GM19193 (cell line): ENCODE data around the gene COL19A1.

Experiments used
- POLR2A ChIP-seq: IDR thresholded peaks from 4 replicates; pipeline ENCODE4 v1.6.1; 2011; ENCODE audit not compliant: insufficient read depth, insufficient read length; ENCODE audit errors: extremely low read depth

Gene COL19A1

DNA sequence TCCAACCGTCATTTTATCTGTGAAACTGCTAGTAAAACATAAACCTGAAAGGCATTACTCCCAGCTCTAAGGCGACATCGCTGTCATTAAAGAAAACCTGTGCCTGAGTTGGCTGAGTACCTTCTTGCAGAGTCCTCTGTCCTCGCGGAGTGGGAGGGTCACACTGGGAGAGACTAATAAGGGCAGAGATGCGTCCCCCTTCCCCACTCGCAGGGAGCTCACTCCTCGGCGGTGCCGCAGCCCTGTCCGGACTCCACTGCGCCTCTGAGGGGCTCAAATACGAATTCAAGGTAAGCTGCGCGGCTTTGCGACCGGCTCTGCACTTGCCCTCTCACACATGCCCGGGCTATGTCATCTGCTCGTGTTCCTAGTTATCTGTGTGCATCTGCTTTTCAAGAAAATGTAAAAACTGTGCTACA is at the start of gene COL19A1:
Gene COL19A1, plus strand, starts transcription at position 206 of the 419 bp plus-strand sequence. CDS start 13,012 bp downstream, outside the sequence.
- peak; percentile 91 for TF ChIP-seq POLR2A

- no peak for TF ChIP-seq POLR2A
Measured at GRCh38 chr6:69816569-69816968, 49.8 kb upstream of the COL19A1 start.

GRCh38 chr6:69817358-69817757 is 49.0 kb upstream of the COL19A1 start:
- no peak for TF ChIP-seq POLR2A

DNA sequence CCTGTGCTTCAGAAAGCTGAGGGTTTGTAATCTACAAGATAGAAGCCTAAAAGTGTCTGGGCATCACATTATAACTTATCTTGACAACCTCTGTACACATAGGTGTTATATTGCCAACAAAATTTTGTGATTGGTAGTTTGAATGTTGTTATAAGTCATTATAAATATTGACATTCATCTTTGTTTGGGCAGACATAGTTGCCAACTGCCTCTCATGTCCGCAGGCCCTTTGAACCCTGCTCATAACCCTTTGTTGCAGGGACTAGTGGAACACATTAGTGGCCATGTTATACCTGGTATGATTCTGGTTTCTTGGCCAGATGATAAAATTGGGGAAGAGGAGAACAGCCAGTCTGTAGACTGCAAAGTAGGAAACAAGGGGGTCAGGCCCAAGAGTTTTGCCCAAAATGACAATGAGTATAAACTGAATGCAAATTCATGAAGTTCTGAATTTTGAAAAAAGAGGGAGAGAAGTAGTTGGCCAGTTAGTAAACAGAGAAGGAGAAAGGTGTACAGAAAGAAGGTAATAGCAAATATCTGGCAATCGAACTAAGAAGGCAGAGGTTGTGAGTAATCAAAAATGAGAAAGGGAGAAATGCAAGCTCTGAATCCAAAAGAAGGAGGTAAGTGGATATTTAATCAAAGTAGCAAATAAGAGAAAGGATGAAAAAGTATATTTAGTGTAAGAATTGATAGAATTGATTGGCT is 48.0 kb upstream of the COL19A1 start:
- TF ChIP-seq POLR2A = no peak

DNA sequence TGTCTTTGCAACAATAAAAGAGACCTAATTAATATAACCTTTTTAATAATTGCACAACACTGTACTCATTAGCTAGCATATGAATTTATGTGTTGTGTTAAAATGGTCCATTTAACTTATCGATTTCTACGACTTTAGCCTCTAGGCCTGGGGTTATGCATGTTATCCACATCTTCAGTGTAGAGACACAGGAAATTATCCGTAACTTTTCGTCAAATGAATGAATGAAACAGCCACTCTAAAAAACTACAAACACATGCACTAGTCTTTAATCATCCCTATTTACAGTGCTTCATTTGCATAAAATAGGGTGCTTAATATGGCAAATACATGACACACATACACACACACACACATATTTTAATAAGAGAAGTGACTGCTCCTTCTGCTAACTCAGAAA is 47.2 kb upstream of the COL19A1 start:
- TF ChIP-seq POLR2A = no peak

GRCh38 chr6:69820018-69820417 is 46.3 kb upstream of the COL19A1 start:
- no peak for TF ChIP-seq POLR2A

DNA sequence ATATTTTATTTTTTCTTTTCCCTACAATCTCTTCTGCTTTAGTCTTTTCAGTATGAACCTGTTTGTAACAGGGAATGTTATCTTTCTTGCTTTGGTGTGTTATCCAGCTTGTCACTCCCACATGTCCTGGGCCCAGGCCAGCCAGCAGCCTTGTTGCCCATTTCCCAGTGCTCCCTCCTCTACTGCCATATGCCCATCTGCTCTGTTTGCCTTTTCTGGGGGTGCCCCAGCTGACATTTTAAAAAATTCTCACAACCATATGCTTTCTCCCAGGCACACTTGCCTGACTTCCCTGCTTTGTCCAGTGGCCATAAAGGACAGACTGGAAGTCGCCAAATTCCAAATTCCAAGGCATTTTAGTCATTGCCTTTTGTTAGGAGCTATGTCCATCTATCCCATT is 45.9 kb upstream of the COL19A1 start:
- no peak for TF ChIP-seq POLR2A

DNA sequence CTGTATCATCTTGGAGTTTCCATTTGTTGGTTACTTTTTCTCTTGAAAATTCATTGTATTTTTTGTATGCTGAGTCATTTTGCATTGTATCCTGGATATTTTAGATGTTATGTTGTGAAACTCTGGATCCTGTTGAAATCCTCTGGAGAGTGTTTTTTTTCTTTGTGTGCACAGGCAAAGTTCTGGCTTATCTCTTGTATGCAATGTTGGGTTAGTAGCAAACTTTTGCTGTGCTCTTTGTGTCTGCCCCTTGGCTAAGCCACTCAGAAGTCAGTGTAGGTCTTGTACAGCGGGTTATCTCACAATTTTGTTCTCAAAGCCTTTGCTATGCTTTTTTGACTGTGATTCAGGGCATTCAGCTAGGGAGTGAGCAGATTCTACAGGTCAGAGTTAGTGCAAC is 40.5 kb upstream of the COL19A1 start:
- TF ChIP-seq POLR2A = no peak

DNA sequence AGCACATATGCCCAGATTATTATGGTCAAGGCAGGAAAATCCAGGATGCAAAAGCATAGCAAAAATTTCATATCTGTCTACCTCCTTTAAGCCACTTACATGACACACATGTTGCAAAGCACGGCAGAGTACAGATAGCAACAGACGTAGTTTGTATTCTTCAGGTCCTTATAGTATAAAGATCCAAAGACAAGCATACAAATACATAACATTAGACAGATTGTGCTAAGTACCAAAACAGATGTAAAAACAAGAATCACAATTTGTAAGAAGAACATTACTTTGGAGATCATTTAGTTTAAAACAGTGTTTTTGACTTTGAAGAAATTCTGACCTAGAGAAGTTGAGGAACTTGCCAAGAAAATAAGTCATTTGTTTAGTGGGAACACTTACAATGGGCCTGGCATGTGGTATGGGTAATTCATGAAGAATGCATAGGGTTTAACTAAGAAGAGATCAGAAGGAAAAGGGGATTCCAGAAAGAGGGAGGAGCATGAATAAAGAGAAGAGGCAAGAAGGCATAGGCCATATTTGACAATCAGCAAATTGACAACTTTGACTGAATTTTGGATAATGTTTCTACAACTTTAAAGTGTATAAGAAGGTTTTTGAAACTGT is 39.0 kb upstream of the COL19A1 start:
- TF ChIP-seq POLR2A = no peak

DNA sequence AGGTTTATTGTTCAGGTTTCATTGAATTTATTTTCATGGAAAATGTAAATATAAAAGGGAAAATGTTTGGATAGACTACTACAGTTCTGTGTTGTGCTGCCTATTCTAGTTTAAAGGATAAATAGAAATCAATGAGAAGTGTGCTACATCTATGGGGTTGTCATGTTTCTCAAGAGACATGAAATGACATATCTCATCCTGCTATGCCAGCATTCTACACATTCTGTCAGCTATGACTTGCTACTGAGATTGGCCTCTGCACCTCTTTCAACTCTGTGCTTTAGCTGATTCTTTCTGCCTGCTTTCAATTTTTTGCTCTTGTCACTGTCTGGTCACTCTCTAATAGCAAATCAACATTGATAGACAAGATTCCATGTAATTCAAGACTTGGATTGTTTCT is 33.8 kb upstream of the COL19A1 start:
- TF ChIP-seq POLR2A = no peak

GRCh38 chr6:69835414-69836179 is 30.8 kb upstream of the COL19A1 start:
- no peak for TF ChIP-seq POLR2A

DNA sequence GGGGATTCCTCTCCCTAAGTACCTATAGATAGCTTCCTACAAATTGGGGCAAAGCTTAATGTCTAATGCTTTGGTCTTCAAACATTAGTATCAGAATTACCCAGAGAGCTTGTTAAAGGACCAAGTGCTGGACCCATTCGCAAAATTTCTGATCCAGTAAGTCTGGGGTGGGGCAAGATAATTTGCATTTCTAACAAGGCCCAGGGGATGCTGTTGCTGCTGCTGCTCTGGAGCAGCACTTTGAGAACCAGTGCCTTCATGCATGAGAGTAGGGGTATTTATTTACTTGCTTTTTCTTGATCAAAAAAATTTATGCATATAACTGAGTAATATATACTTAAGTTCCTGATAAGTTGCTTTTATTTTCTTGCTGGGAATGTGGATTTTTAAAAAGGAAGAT is 24.5 kb upstream of the COL19A1 start:
- TF ChIP-seq POLR2A = no peak

DNA sequence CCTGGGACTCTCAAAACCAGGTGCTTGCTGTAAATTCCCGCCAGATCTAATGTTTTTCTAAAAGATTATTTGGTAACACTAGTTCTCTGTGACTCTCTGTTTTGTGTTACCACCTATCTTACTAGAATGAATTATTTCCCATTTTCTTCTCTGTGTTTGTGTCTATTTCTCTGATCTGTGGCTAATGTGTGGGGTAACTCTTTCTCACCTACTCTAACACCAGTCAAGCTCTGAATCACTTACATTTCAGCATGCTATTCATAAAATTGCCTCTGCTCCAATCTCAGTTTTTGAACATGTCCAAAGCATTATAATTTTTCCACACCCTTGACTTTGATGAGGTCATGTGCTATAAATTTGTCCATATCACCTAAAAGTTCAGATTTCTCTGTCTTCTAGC is 23.2 kb upstream of the COL19A1 start:
- no peak for TF ChIP-seq POLR2A

GRCh38 chr6:69846312-69846711 is 20.0 kb upstream of the COL19A1 start:
- TF ChIP-seq POLR2A = no peak

DNA sequence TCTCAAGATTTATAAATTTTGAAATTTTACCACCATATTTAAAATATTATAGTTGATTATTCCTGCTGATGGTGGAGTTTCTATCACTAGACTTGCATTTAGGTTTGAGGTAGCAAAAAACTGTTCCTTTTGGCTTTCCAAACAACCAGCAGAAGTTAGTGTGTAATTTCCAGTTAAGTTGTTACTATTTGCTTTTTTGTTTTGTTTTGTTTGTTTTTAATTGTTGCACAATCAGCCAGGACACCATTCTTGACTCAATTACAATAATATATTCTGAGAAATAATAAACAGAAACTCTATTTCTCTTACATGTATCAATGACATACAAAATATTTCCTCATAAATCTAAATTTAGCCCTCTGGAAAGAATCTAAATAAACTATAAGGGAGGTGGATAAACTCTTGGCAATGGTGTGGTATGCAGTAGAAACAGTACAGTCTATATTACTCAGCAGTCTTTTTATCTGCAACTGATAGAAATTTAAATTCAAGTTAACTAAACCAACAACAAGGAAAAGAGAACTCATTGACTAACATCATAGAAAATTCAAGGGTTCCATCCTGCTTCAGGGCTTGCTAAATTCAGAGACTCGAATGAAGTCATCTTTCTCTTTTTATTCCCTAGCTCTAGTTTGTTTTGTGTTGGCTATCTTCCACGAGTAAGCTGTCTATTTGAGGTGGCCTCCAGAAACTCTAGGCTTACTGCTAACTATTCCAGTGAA is 19.4 kb upstream of the COL19A1 start:
- no peak for TF ChIP-seq POLR2A
